Hepatocyte (in vitro differentiated cells): Measurements from ENCODE around the gene RFTN2. TPM values are rescaled to one million over a fixed set of nuclear protein-coding genes. Genes with fewer than 3 reads are reported as not detected.
A peak's percentile ranks its signal among the peaks of the same experiment; 100 is the strongest.
"Not testable (repeated sequence)": the region's sequence is repeated elsewhere in the genome, so short reads cannot be mapped to it uniquely, and the experiment has no call there.

Experiments used
- DNase-seq: peaks from one replicate; pipeline ENCODE4 v3.0.0-alpha.2; 2016; ENCODE audit warnings: low spot score
- H2AFZ ChIP-seq: fragments of 200-600 bp; sonication (generic); 2 replicates; pipeline ENCODE4 v1.6.0; 2016; ENCODE audit warnings: antibody characterized with exemption, mild to moderate bottlenecking
- H3K27ac ChIP-seq: fragments of 200-600 bp; sonication (generic); 2 replicates; pipeline ENCODE4 v1.5.1; 2016; ENCODE audit warnings: mild to moderate bottlenecking
- H3K27me3 ChIP-seq: fragments of 200-600 bp; sonication (generic); 2 replicates; pipeline ENCODE4 v1.6.1; 2016
- H3K36me3 ChIP-seq: fragments of 200-600 bp; sonication (generic); replicated peaks from 2 replicates; pipeline ENCODE4 v1.5.1; 2016; ENCODE audit warnings: low read depth; ENCODE audit not compliant: insufficient read depth
- H3K4me1 ChIP-seq: fragments of 200-600 bp; sonication (generic); 2 replicates; pipeline ENCODE4 v1.5.1; 2016; ENCODE audit warnings: mild to moderate bottlenecking, moderate library complexity; ENCODE audit not compliant: insufficient read depth
- H3K4me2 ChIP-seq: fragments of 200-600 bp; sonication (generic); 2 replicates; pipeline ENCODE4 v1.6.0; 2016
- H3K4me3 ChIP-seq: fragments of 200-600 bp; sonication (generic); 2 replicates; pipeline ENCODE4 v1.5.1; 2016; ENCODE audit warnings: mild to moderate bottlenecking
- H3K79me2 ChIP-seq: fragments of 200-600 bp; sonication (generic); 2 replicates; pipeline ENCODE4 v1.6.0; 2017; ENCODE audit warnings: mild to moderate bottlenecking
- H3K9me2 ChIP-seq: fragments of 200-600 bp; sonication (generic); replicated peaks from 2 replicates; pipeline ENCODE4 v1.6.0; 2017; ENCODE audit warnings: mild to moderate bottlenecking; ENCODE audit not compliant: insufficient read depth
- H3K9me3 ChIP-seq: fragments of 200-600 bp; sonication (generic); 2 replicates; pipeline ENCODE4 v1.5.1; 2016; ENCODE audit warnings: low read depth, mild to moderate bottlenecking
- H4K20me1 ChIP-seq: fragments of 200-600 bp; sonication (generic); 2 replicates; pipeline ENCODE4 v1.6.0; 2016; ENCODE audit warnings: mild to moderate bottlenecking; ENCODE audit not compliant: insufficient read depth, poor library complexity, severe bottlenecking
- CTCF ChIP-seq: fragments of 200-600 bp; sonication (generic); IDR thresholded peaks from 2 replicates; pipeline ENCODE4 v1.5.1; 2016; ENCODE audit warnings: antibody characterized with exemption, mild to moderate bottlenecking; ENCODE audit not compliant: poor library complexity
- EZH2 ChIP-seq: fragments of 200-600 bp; sonication (generic); IDR thresholded peaks from 2 replicates; pipeline ENCODE4 v1.6.1; 2016; ENCODE audit warnings: antibody characterized with exemption, mild to moderate bottlenecking, borderline replicate concordance
- EZH2phosphoT487 ChIP-seq: fragments of 200-600 bp; sonication (generic); IDR thresholded peaks from one replicate; pipeline ENCODE4 v1.6.1; 2018; ENCODE audit warnings: antibody characterized with exemption, mild to moderate bottlenecking, low read depth, moderate library complexity; ENCODE audit not compliant: unreplicated experiment, severe bottlenecking
- WGBS: methylation state at CpG from one replicate; pipeline ENCODE4 v1.1.6; 2016; ENCODE audit warnings: low lambda C conversion rate; ENCODE audit errors: missing lambda C conversion rate; 5-methylcytosine and 5-hydroxymethylcytosine counted together
- polyA plus RNA-seq: library from polyadenylated mRNA; unstranded; fragments of >200 nt; fragmentation: Nextera tagmentation; extraction: Ambion mirVana; gene quantifications from 2 replicates; pipeline ENCODE4 v1.2.1, GENCODE V29; 2016
- total RNA-seq: library from RNA; depleted of rRNA; stranded (reverse); fragments of >200 nt; gene quantifications from 2 replicates; pipeline ENCODE4 v1.2.3, GENCODE V29; 2014

Gene RFTN2
- total and polyA plus RNA-seq, 2 experiments from 2014 or later: 2.0 to 8.7 TPM

- Histone ChIP-seq H3K4me3 (peak within 1 kb of the TSS; percentile 83), H3K79me2 (peaks cover 31% of the 10 kb centered on the region), H4K20me1 (peaks cover 7% of the 10 kb centered on the region), H3K36me3 (no peaks in the 10 kb centered on the region), H3K27ac (peak within 1 kb of the TSS; percentile 85), H3K4me1 (peaks cover 14% of the 10 kb centered on the region), H3K9me3 (no peaks in the 10 kb centered on the region), H2AFZ (peak within 1 kb of the TSS; percentile 98), H3K9me2 (no peaks in the 10 kb centered on the region), H3K4me2 (peak within 1 kb of the TSS; percentile 96), H3K27me3 (no peaks in the 10 kb centered on the region)
- WGBS: under 1% methylated on average over 60 of the region's 86 CpGs
- DNase-seq: peak; percentile 98
- TF ChIP-seq EZH2phosphoT487 (no peak), EZH2 (no peak), CTCF (no peak)
Measured at GRCh38 chr2:197705121-197705911, 29.9 kb upstream of the RFTN2 start, which contains the start of gene MARS2. Gene MARS2, plus strand, starts transcription at chr2:197705369. Its CDS starts 37 bp downstream, at chr2:197705406.

- TF ChIP-seq CTCF: no peak
- no peak for TF ChIP-seq EZH2phosphoT487
- no peak for TF ChIP-seq EZH2
- Histone ChIP-seq H3K36me3 (no peaks in the 10 kb centered on the region), H3K9me3 (no peaks in the 10 kb centered on the region), H3K4me2 (peak overlapping the region; percentile 81), H3K27me3 (no peaks in the 10 kb centered on the region), H2AFZ (peak overlapping the region; percentile 97), H3K4me1 (peaks cover 14% of the 10 kb centered on the region), H4K20me1 (peaks cover 7% of the 10 kb centered on the region), H3K4me3 (peak overlapping the region; percentile 51), H3K27ac (peak overlapping the region; percentile 85), H3K79me2 (peaks cover 26% of the 10 kb centered on the region), H3K9me2 (no peaks in the 10 kb centered on the region)
- no peak for DNase-seq
- WGBS: 2% methylated on average over 5 of the region's 5 CpGs
Measured at GRCh38 chr2:197704434-197705120, 29.2 kb upstream of the RFTN2 start.

- no peaks in the 10 kb centered on the region for H3K9me2 ChIP-seq
- no peaks in the 10 kb centered on the region for H4K20me1 ChIP-seq
- no peaks in the 10 kb centered on the region for H3K9me3 ChIP-seq
- DNase-seq: no peak
- H3K79me2 ChIP-seq: peaks cover 2% of the 10 kb centered on the region
- H2AFZ ChIP-seq: no peak overlapping the region
- H3K4me2 ChIP-seq: no peak overlapping the region
- 77% methylated on average over 3 of the region's 3 CpGs for WGBS
- no peak overlapping the region for H3K27ac ChIP-seq
- no peaks in the 10 kb centered on the region for H3K27me3 ChIP-seq
- no peaks in the 10 kb centered on the region for H3K36me3 ChIP-seq
- peaks cover 6% of the 10 kb centered on the region for H3K4me1 ChIP-seq
- TF ChIP-seq EZH2: no peak
- no peak for TF ChIP-seq EZH2phosphoT487
- TF ChIP-seq CTCF: no peak
- no peak overlapping the region for H3K4me3 ChIP-seq
Measured at GRCh38 chr2:197700960-197701359, 25.6 kb upstream of the RFTN2 start.

- not testable (repeated sequence) for H2AFZ ChIP-seq, H3K4me2 ChIP-seq, H3K27me3 ChIP-seq
Measured at GRCh38 chr2:197699724-197700123, 24.3 kb upstream of the RFTN2 start.

DNA sequence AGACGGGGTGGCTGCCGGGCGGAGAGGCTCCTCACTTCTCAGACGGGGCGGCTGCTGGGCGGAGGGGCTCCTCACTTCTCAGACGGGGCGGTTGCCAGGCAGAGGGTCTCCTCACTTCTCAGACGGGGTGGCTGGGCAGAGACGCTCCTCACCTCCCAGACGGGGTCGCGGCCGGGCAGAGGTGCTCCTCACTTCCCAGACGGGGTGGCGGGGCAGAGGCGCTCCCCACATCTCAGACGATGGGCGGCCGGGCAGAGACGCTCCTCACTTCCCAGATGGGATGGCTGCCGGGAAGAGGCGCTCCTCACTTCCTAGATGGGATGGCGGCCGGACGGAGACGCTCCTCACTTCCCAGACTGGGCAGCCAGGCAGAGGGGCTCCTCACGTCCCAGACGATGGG is 21.2 kb upstream of the RFTN2 start:
- H3K9me2 ChIP-seq, H3K36me3 ChIP-seq, H3K27ac ChIP-seq, H3K4me1 ChIP-seq, H2AFZ ChIP-seq, H3K79me2 ChIP-seq, H3K9me3 ChIP-seq, H4K20me1 ChIP-seq, H3K4me3 ChIP-seq, H3K27me3 ChIP-seq, H3K4me2 ChIP-seq, DNase-seq: not testable (repeated sequence)
- no CpG with 5 or more reads among the region's 29 CpGs for WGBS

More at GRCh38 chr2:197699724-197700123, 24.3 kb upstream of the RFTN2 start:
- H3K9me2 ChIP-seq, H3K4me1 ChIP-seq, H4K20me1 ChIP-seq, H3K9me3 ChIP-seq, H3K27ac ChIP-seq, H3K4me3 ChIP-seq, DNase-seq, H3K79me2 ChIP-seq, H3K36me3 ChIP-seq: not testable (repeated sequence)

- H3K36me3 ChIP-seq, H4K20me1 ChIP-seq, H2AFZ ChIP-seq, H3K9me3 ChIP-seq, H3K9me2 ChIP-seq, H3K27ac ChIP-seq, DNase-seq, H3K27me3 ChIP-seq, H3K4me2 ChIP-seq, H3K4me1 ChIP-seq, H3K4me3 ChIP-seq, H3K79me2 ChIP-seq: not testable (repeated sequence)
- no CpG with 5 or more reads among the region's 30 CpGs for WGBS
Measured at GRCh38 chr2:197695971-197696370, 20.6 kb upstream of the RFTN2 start.
